ENCODE data around the gene SLC6A16.
"Not testable (repeated sequence)": the region's sequence is repeated elsewhere in the genome, so short reads cannot be mapped to it uniquely, and the experiment has no call there.

The SLC6A16 gene

DNA sequence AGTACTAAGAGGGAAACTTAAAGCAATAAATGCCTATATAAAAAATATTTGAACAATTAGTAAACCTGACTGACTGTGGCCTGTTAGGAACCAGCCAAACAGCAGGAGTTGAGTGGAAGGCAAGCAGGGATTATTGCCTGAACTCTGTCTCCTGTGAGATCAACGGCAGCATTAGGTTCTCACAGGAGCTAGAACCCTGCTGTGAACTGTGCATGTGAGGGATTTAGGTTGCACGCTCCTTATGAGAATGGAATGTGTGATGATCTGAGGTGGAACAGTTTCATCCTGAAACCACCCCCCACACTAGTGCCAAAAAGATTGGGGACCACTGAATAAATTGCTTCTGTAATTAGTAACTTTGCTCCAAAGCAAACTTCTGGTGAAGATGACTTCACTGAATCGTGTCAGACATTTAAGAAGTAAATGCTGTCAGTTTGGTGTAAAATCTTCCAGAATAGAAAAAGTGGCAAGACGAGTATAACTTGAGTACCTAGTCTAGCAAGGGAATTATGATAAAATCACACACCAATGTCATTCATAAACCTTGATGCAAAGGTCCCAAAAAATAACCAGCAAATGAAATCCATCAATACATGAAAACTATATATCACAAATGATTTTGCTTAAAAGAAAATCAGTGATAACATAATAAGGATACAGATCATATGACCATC lies 53.8 kb downstream of the SLC6A16 start:
- DNase-seq (ENCODE audit: low read depth, low spot score), result no peak

DNA sequence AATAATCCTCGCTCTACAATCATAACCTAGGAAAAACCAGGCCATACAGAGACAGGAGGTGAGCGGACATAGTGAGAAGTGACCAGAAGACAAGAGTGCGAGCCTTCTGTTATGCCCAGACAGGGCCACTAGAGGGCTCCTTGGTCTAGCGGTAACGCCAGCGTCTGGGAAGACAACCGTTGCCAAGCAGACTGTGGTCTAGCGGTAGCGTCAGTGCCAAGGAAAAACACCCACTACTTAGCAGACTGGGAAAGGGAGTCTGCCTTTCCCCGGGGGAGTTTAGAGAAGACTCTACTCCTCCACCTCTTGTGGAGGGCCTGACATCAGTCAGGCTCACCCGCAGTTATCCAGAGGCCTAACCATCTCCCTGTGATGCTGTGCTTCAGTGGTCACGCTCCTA lies 58.6 kb downstream of the SLC6A16 start:
- not testable (repeated sequence) for DNase-seq (ENCODE audit: low read depth, low spot score)

DNA sequence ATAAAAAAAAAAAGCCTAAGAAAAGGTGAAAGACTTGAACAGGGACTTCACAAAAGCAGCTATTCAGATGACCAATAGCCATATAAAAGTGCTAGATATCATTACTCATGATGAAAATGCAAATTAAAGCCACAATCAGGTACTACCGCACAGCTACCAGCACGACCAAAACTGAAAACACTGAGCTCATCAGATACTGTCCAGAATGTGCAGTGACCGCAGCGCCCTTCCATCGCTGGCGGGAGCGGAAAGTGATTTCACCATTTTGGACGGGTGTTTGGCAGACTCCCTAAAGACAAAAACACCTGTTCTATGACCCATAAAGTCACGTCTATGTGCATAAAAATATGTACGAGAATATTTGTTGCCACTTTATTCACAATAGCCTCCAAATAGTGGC lies 60.7 kb downstream of the SLC6A16 start:
- DNase-seq (ENCODE audit: low read depth, low spot score), result no peak

DNA sequence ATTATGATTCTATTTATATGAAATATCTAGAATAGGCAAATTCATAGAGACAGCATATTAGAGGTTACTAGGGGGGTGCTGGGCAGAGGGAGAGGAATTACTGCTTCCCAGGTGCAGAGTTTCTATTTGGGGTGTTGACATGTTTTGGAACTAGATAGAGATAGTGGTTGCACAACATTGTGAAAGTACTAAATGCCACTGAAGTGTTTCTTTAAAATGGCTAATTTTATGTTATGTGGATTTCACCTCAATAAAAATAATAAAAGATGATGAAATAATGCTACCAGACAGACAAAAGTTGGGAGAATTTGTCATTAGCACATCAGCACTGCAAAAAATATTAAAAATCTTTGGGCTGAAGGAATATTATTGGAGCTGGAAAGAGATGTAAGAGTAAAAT lies 63.4 kb downstream of the SLC6A16 start:
- no peak for DNase-seq (ENCODE audit: low read depth, low spot score)

DNA sequence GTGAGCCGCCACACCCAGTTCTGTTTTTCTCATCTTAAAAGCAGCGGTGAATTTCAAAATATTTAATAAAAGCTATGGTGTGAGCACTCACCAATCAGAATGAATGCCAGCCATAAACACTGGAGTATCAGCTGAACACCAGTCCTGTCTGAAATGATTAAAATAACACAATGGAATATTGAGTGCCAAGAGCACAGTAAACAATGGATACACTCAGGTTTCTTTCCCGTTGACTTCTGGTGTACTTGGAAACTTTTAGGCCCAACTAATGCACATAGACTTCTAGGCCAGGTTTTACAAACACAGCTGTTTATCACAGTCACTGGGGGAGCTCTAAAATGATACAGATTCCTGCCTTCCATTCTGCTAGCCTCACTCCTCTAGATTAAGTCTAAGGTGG lies 68.3 kb downstream of the SLC6A16 start:
- no peak for DNase-seq (ENCODE audit: low read depth, low spot score)

DNA sequence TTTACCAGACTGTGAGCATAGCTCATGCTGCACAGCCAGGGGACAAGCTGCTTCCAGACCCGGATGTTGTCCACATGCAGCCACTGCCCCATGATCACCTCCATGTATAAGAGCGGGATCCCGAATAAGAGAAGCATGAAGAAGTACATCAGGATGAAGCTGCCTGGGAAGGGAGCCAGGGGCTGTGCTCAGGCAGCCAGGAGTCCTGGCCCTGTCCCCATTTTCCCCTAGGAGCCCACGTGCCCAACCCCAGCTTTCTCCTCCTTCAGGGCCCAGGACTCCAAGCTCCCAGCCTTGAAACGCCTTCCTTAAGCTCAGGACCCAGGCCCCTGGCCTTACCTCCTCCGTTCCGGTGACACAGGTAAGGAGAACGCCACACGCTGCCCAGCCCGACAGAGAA lies 69.3 kb downstream of the SLC6A16 start:
- DNase-seq (ENCODE audit: low read depth, low spot score), result no peak

DNA sequence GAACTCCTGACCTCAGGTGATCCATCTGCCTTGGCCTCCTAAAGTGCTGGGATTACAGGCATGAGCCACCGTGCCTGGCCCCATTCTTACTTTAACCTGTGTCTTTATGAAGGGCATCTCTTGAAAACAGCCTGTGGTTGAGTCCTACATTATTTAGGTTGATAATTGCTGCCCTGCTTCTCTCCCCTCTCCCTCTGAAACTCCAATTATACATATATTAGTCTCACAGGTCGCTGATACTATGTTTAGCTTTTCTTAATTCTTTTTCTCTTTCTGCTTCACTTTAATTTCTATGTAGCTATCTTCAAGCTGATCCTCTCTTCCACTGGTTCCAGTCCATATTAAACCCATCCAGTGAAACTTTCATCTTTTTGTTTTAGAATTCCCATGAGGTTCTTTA lies 75.1 kb downstream of the SLC6A16 start:
- DNase-seq (ENCODE audit: low read depth, low spot score), result no peak

DNA sequence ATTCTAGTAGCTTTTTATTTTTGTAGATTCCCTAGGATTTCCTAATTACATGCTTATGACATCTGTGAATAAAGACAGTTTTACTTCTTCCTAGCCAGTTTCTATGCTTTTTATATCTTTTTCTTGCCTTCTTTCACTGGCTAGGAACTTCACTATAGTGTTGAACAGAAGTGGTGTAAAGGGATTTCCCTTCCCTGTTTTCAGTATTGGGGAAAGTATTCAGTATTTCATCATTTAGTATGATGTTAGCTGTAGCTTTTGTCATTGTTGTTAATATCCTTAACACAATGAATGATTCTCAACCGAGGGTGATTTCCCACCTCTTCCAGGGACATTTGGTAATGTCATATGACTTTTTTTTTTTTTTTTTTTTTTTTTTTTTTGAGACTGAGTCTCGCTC lies 77.3 kb downstream of the SLC6A16 start:
- DNase-seq (ENCODE audit: low read depth, low spot score), result no peak

DNA sequence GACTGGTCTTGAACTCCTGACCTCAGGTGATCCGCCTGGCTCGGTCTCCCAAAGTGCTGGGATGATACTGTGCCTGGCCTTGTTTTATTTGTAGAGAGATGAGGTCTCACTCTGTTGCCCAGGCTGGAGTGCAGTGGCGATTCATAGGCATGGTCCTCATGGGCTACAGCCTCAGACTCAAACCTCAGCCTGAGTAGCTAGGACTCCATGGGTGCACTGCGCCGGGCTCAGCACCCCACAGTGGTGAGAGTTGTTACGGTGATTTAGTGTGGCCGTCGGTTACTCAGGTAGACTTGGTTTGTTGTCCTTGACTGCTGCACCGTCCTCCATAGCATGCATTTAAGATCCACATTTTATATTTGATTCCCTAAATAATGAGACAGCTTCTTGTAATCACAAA lies 80.7 kb downstream of the SLC6A16 start:
- no peak for DNase-seq (ENCODE audit: low read depth, low spot score)

DNA sequence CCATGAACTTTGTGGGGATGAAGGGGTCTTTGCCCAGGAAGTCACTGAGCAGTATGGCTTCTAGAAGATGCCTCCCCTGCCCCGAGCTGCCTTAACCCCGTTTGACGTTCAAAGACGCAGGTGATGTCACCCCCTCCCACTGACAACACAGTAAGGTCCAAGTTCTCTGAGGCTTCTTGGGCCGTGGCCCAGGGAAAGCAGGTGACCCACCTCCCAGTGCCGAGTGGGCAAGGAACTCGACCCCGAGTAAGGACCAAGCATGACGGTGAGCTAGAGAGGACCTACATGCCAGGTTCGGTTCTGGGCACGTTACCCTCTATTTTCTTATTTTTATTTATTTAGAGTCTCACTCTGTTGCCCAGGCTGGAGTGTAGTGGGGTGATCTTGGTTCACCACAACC lies 81.3 kb downstream of the SLC6A16 start:
- DNase-seq (ENCODE audit: low read depth, low spot score), result no peak

DNA sequence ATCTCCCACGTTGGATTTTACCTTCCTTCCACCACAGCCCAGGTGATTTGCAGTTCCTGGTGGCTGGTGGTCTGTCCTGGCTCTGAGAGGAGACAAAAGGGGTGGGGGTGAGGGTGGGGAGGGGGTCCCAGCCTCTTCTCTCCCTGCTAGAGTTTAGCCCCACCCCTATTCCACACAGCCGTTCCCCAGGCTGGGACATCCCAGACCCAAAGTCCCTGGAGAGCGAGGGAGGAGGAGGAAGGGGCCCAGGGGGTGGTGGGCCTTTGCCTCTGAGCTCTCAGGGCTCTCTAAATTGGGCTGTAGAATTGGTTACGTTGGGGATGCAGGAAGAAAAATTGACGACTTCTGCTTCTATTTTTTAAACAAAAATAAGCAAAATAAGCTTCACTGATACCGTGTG lies 81.9 kb downstream of the SLC6A16 start:
- DNase-seq (ENCODE audit: low read depth, low spot score), result no peak

DNA sequence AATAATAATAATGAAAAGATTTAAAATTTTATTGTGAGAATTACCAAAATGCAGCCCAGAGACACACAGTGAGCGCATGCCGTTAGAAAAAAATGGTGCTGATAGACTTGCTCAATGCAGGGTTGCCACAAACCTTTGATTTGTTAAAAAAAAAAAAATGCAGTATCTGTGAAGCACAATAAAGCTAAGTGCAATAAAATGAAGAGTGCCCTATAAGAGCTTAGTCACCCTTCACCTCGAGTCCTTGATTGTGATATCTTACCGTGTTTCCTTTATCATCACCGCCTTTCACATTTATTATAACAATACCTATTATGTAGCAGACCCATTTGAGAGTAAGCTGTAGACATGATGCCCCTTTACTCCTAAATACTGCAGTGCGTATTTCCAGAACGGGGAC lies 83.2 kb downstream of the SLC6A16 start:
- DNase-seq (ENCODE audit: low read depth, low spot score), result no peak
